ENCODE data around the gene FETUB.

FETUB gene

GRCh38 chr3:186653984-186654383 is 13.8 kb downstream of the FETUB start:
- no peak for DNase-seq (ENCODE audit: low read depth)
- no peak overlapping the region for H3K4me3 ChIP-seq (ENCODE audit: control insufficient read depth, low read depth, low read length)
- no peak for TF ChIP-seq CTCF (conservative IDR thresholded peaks at IDR 0.05; ENCODE audit: control insufficient read depth, insufficient read depth, low read depth, low read length)

DNA sequence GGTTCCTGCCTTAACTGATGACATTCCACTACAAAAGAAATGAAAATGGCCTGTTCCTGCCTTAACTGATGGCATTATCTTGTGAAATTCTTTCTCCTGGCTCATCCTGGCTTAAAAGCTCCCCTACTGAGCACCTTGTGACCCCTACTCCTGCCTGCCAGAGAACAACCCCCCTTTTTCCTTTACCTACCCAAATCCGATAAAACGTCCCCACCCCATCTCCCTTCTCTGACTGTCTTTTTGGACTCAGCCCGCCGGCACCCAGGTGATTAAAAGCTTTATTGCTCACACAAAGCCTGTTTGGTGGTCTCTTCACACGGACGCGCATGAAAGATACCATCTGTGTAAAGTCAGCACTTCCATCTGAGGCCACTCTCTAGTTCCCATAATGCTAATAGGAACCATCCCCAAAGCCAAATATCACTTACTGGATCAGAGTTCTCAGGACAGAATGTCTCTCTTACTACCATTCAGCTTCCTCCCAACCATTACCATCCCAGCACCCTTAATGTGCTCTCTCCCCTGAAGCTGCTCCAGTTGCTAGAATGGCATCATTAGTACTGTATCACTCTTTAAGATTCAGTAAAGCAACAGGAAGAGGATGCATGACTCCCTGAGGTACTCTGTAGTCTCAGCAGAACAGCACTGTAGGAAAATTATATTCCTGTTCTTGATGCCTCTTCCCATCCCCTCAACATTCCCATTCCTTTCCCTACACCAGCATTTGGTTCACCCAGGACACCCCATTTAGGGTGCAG is 23.3 kb downstream of the FETUB start:
- DNase-seq (ENCODE audit: low read depth), result no peak
- no peak overlapping the region for H3K4me3 ChIP-seq (ENCODE audit: control insufficient read depth, low read depth, low read length)
- TF ChIP-seq CTCF (conservative IDR thresholded peaks at IDR 0.05; ENCODE audit: control insufficient read depth, insufficient read depth, low read depth, low read length), result no peak

- no peak for DNase-seq (ENCODE audit: low read depth)
These were observed 23.9 kb downstream of the FETUB start for GRCh38 chr3:186664119-186664495.

DNA sequence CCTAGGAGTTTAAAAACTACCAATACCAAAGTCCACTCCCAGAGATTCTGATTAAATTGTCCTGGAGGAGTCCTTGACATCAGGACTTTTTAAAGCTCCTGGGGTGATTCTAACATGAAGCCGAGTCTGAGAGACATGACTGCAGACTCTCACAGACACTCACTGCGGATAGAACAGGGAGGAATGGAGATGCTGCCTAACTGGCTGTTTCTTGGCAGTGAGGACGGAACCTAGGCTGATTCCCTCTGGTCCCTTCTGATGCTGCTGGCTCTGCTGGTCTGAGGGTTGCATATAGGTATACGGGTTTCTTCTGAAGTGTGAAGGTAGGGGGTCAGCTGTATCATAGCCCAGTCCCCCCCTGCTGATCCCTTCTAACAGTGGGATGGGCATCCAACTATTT is 24.3 kb downstream of the FETUB start:
- DNase-seq (ENCODE audit: low read depth), result no peak
- no peak overlapping the region for H3K4me3 ChIP-seq (ENCODE audit: control insufficient read depth, low read depth, low read length)
- no peak for TF ChIP-seq CTCF (conservative IDR thresholded peaks at IDR 0.05; ENCODE audit: control insufficient read depth, insufficient read depth, low read depth, low read length)

More at GRCh38 chr3:186664119-186664495, 23.9 kb downstream of the FETUB start:
- H3K4me3 ChIP-seq (ENCODE audit: control insufficient read depth, low read depth, low read length), result no peak overlapping the region
- no peak for TF ChIP-seq CTCF (conservative IDR thresholded peaks at IDR 0.05; ENCODE audit: control insufficient read depth, insufficient read depth, low read depth, low read length)

- no peak for TF ChIP-seq CTCF (conservative IDR thresholded peaks at IDR 0.05; ENCODE audit: control insufficient read depth, insufficient read depth, low read depth, low read length)
- no peak within 1 kb of the TSS for H3K4me3 ChIP-seq (ENCODE audit: control insufficient read depth, low read depth, low read length)
- DNase-seq (ENCODE audit: low read depth), result no peak
These were observed 25.5 kb downstream of the FETUB start, which contains the start of gene HRG for GRCh38 chr3:186665625-186666188. HRG (plus strand) TSS chr3:186666014; CDS start chr3:186666032, 18 bp downstream.

DNA sequence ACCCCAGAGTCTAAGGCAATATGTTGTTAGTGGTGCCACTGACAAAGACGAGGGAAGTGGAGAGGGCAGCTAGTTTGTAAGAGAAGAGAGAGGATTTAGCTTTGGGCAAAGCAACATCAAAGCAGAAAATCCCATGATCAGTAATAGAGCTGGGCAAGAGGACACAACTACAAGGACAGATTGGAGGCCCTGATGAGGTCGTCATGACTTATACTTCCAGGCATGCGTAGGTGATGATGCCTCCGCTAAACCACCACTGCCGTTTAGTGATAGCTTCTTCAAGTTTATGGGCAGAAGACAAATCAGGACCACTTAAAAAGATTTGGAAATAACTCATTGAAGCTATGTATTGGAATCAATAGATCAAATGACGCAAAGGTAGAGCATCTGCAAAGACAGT is 28.2 kb downstream of the FETUB start:
- no peak overlapping the region for H3K4me3 ChIP-seq (ENCODE audit: control insufficient read depth, low read depth, low read length)
- no peak for DNase-seq (ENCODE audit: low read depth)
- no peak for TF ChIP-seq CTCF (conservative IDR thresholded peaks at IDR 0.05; ENCODE audit: control insufficient read depth, insufficient read depth, low read depth, low read length)
